T follicular helper cell (primary cell): ENCODE data around the gene EZR.

Experiments used
- DNase-seq: peaks from one replicate; pipeline ENCODE4 v3.0.0-alpha.2; 2020; ENCODE audit warnings: low read depth

EZR gene

DNA sequence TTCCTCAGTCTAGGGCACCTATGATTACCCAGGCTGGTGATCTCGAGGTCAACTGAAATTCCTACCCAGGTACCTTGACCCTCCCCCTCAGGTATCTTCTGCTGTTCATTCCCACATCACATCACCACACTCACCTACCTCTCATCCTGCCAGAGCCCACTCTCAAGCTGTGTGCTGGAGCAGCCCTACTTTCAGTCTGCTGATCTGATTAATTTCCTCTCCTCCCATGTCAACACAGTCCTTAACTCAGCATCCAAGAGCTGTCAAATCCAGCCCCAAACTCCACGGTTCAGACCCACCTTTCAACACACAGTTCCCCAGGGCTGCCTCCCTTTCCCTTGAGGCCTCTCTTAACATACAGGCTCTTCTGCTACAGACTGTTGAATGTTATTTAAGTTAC lies 42.4 kb downstream of the EZR start:
- no peak for DNase-seq

DNA sequence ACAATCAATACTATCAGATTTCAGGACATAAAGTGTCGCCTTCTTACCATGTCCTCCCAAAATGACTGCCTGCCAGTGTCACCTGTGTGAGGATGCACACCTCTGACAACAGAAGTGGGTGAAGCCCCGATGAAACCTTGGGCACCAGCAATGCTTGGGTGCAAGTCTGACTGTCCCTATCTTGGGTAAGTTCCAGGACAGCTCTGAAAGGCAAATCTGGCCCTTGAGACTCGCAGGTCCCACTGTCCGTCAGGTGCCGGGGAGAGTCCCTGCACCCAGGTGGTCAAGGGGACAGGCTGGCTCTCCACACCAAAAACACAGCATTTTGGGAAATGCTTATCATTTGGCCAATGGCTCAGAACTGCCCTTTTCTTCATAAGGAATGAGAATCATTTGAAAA lies 43.3 kb downstream of the EZR start:
- DNase-seq: no peak

DNA sequence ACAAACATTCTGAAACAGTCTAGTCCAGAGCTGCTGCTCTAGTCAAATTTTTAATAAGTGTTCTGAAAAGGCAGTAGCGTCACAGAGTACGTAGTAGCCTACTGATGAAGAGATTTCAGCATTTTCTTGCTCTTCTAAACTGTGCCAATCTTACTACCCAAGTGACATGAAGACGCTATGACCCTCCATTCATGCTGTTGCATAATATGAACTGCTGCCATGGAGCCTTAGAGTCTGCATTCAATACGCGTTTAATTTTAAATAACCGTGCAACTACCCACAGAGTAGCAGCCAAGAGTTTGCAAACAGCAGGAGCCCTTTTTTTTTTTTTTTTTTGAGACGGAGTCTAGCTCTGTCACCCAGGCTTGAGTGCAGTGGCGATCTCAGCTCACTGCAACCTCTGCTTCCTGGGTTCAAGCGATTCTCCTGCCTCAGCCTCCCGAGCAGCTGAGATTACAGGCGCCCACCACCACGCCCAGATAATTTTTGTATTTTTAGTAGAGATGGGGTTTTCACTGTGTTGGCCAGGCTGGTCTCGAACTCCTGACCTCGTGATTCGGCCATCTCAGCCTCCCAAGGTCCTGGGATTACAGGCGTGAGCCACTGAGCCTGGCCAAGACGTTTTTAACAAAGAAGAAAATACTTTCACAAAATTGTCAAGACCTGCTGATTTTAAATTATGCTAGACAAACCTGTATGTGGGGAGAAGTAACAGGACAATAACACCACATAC lies 44.3 kb downstream of the EZR start:
- DNase-seq: no peak

DNA sequence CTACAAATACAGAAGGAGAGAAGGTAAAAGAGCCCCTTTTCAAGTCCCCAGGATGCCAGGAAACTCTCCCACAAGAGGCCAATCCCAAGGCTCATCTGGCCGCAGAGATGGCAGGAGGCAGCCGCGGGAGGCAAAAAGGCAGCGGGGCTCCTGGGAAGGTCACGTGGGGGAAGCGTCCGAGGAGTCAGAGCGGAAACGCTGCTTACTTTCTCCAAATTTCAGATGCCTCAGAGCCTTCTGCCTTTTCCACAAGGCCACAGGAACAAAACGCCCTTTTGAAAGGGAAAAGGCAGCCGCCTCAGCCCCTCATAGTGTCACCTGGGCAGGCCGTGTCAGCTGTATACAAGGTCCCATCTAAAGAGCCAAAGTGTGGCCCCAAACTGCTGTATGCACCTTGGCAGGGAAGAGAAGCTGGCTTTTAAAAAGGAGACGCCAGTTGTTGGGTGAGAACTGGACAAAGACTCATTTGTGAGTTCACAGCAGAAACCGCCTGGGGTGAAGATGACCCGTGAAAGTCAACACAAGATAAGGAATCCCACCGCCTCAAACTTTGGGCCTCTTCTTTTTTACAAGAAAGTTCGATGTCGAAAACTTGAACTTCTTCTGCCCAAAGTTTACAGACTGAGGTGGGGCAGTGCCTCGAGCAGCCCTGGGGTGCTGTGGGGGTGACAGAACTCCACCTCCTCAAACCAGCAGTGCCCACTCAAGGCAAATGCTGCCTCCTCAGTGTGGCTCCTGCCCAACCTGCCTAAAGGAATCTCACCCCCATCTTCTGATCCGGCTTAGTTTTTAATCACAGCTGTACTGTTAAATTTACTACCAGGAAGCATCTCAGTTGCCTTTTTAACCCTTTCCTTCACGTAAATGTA lies 45.4 kb downstream of the EZR start:
- no peak for DNase-seq

DNA sequence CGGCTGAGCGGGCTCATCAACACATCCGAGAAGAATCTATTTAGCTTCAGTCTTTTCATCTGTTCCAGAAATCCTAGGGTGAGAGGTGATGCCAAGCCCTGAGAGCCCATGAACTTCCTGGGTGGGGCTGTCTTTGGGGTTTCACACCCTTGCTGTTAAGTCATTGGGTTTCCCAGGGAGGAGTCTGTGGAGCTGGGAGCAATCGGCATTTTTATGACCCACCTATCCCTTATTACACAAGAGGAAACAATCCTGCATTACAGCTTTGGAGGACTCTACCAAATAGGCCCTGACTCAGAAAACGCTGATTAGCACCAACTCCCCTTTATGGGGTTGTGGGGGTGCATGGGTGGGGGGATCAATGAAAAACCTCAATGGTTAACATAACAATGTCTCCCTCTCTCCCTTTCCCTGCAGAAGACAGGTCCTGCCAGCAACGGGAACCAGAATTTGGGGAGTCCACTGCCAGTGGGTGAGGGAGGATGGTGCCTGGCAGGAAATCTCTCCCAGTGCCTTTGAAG lies 46.3 kb downstream of the EZR start:
- no peak for DNase-seq

DNA sequence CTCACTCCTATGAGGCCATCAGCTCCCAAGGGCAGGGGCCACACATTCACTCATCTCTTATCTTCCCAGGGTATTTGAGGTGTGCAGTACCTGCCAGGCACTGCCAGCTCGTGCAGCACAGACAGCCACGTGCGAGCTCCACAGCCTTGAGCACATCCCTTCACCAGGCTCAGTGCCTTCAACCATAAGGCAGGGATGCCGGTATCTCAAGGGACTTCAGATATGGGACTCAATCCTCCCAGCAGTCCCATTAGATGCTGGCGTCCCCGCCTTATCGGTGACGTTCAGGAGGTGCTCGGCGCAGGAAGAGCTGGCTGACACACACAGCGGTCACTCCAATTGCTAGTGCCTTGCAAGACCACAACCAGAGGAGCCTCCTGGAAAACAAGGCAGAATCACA lies 47.0 kb downstream of the EZR start:
- no peak for DNase-seq

DNA sequence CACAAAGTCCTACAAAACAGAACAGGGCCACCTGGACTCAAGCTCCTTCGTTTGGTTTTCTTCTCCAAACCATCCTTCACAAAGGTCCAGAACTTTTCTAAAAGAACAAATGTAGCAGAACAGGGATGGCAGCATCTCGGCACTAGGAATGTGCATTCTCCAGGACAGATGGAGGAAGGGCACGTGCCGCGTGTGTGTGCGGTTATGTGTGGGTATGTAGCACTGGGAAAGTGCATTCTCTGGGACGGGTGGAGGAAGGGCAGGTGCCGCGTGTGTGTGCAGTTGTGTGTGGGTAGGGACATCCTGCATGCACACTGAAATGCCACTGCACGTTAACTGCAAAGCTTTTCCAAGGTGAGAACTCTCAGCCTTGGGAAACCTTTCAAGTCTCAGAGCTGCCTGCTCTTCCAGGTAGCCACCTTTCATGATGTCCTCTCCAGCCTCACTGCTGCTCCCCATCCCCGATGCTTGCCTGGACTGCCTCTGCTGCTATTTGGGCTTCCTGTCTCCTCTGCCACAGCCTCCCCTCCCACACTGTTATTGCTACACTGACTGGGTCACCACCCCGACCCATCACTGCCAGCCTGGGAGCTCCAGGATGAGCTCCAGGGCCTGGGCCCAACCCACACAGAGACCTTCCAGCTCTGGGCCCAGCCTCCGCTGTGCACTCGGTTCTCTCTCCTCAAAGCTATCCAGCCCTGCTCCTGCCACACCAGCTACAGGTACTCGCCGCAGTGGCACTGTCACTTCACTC lies 47.6 kb downstream of the EZR start:
- no peak for DNase-seq

DNA sequence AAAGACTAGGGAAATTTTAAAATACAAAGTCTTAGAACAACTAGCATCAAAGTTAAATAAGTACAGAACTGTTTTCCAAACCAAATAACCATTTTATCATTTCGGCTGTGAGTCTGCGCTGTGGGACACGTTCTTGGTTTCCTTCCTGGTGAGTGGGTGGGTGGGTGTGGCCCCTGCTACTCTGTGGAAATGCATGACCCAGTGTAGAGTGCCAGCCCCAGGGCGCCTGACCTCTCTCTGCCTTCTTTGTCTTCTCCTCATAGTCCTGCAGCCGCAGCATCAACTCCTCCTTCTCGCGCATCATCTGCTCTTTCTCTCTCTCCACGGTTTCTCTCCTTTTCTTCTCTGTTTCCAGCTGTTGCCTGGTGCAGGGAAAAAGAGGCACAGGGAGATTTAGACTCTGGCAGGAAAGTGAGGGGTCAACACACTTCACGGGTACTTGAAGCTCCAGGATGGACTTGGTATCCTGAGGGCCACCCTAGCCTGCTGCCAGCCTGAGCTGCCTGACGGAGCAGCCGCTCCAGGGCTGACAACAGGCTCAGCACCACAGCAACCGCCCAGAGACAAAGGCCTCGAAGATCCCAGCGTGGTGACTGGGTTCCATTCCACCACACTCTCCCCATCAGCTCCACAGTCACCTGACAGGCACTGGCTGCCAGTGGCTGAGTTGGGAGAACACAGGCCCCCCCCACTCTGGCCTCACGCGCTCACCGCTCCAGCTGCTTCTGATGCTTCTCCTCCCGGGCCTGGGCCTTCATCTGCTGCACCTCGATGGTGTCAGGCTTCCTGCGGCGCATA lies 48.4 kb downstream of the EZR start:
- DNase-seq: no peak

DNA sequence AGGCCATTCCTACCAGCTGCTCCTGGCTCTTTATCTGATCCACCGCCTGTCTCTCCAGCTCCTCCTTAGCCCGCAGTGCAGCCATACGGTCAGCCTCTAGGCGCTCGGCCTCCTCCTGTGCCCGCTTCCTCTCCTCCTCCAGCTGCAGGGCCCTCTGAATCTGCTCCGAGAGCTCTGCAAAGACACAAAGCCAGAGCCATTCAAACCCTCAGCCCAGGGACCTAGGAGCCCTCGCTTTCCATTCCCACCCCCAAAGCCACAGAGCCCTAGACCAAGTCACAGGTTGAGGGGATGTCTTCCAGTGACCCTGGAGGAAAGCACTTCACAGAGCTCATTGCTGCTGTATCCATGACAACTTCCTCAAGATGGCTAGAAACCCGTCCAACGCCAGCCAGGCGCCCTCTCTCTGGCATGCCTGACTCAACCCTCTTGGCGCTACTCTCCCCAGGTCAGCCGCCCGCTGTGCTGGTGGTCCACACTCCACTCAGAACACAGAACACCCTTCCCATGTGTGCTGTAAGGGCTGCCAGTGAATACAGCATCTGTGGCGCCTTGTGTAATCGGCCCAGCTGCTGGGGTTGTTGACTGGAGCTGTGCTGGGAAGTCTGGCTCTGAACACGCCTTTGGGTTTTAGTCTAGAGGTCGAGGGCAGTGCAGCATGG lies 49.3 kb downstream of the EZR start:
- DNase-seq: no peak

DNA sequence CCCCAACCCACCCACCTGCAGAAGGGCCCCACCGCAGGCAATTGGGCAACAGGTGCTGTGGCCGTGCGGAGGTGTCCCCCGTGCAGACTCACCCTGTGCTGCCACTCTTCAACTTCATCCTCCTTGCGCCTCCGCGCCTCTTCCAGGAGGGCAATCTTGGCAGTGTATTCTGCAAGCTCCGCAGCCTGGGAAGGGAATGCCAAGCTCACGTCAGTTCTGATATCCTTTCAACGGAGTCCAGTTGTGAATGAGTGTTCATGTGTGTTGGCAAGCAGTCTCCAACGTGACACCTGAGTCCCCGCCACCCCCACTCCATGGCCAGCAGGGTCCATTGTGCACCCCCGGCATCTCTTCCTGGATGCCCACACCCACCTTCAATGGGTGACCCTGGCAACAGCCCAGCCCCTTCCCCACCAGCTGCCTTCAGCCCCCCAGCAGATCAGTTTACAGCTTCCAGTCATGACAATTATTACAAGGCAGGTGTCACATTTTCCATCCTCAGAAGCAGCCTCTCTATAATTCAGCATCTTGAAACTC lies 49.9 kb downstream of the EZR start:
- DNase-seq: no peak

DNA sequence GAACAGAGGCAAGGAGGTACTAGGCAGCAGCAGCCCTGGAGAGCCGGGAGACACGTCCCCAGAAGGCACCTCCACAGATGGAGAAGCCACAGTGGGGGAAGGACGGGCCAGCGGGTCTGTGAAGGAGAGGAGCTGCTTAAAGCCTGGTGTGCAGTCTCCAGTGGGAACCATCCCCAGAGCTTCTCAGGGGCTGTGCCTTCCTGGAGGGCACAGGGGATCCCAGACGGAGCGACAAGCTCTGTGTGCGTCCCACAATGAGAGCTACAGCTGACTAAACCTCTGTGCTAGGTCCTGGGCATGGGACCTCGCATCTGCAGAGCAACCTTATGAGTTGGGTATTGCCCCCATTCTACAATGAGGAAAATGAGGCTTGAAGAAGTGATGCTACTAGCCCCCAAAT lies 50.7 kb downstream of the EZR start:
- DNase-seq: no peak

DNA sequence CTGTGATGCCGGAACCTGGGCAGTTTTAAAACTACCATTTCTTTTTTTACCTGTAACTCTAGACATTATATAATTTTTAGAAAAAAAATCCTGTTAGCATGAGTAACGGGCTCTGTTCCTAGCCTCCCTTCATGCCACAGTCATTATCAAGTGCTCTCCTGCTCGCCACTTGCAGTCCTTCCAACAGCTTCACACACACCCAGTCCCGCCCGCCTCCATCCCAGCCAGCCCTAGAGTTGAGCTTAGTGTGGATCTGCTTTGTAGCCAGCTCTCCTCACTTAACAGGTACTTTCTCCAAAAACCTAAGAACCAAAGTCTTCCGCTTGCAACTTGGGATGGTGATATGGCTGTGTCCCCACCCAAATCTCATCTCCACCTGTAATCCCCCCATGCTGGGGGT lies 51.5 kb downstream of the EZR start:
- no peak for DNase-seq

DNA sequence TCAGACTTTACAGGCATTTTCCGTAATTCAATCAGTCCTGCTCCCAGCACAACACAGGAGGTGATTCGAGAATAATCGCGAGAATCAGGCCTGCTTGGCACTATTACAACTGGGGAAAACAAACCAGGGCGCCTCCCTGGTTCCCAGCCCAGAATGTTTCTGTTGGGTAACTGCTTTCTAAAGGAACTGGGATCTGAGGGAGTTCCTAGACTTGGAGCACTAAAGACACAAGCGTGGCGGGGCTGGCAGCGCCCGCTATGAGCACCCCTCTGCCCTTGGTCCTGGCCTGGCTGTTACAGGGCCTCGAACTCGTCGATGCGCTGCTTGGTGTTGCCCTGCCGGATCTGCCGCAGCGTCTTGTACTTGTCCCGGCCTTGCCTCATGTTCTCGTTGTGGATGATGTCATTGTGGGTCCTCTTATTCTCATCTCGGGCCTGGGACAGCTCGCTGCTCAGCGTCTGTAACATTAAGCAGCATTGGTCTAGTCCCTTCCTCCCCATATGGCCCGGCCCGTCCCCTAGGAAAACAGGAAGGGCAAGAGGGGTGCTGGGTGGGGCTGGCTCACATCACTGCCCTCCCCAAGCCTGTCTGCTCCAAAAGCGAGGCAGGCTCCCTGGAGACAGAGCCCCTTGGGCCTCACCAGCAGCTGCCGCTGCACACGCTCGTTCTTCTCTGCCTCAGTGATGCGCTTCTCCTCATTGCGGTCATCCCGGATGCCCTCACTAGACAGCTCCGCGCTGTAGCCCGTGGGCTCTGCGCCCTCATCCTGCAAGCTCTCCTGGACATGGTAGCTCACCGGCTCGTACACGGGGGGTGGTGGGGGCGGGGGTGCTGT lies 52.3 kb downstream of the EZR start:
- DNase-seq: no peak

DNA sequence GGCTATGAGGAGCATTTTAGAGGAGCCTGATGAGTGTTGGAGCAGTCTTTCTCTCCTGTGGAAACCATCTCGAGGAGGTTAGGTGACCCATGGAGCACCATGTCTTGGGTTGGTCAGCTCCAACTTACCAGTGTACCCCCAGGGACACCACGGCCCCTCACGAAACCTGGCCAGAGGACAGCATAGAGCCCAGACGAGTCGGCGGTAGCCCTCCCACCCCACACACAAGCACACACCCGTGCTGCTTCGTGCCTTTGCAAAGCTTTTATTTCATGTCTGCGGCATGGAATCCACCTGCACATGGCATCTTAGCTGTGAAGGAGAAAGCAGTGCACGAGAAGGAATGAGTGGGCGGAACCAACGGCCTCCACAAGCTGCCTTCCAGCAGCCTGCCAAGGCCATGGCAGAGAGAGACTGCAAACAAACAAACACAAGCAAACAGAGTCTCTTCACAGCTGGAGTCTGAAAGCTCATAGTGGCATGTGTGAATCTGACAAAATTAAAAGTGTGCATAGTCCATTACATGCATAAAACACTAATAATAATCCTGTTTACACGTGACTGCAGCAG lies 53.6 kb downstream of the EZR start:
- no peak for DNase-seq

DNA sequence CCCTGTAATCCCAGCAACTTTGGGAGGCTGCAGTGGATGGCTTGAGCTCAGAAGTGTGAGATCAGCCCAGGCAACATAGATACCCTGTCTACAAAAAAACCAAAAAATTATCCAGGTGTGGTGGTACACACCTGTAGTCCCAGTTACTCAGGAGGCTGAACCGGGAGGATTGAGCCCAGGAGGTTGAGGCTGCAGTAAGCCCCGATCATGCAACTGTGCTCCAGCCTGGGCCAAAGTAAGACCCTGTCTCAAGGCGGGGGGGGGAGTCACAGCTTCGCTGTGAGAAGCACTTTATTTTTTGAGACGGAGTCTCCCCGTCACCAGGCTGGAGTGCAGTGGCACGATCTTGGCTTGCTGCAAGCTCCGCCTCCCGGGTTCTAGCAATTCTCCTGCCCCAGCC lies 54.2 kb downstream of the EZR start:
- DNase-seq: no peak

DNA sequence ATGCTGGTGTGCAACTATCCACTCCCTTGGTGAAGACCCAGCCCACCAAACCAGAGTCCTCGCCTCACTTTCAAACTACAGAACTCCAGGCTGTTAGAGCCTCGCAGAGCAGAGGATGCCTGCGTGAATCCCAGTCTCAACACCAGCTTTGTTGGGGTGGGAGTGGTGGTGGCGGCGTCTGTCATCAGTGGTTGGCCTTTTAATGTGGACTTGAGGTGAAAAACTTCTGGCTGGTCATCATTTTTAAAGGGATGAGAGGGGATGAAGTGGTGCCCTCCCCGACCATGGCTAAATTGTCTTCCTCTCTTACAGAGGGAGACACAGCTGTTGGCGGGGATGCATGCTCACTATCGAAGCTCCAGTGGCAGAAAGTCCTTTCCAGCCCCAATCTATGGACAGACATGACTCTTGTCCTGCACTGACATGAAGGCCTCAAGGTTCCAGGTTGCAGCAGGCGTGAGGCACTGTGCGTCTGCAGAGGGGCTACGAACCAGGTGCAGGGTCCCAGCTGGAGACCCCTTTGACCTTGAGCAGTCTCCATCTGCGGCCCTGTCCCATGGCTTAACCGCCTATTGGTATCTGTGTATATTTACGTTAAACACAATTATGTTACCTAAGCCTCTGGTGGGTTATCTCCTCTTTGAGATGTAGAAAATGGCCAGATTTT lies 54.9 kb downstream of the EZR start:
- DNase-seq: no peak

DNA sequence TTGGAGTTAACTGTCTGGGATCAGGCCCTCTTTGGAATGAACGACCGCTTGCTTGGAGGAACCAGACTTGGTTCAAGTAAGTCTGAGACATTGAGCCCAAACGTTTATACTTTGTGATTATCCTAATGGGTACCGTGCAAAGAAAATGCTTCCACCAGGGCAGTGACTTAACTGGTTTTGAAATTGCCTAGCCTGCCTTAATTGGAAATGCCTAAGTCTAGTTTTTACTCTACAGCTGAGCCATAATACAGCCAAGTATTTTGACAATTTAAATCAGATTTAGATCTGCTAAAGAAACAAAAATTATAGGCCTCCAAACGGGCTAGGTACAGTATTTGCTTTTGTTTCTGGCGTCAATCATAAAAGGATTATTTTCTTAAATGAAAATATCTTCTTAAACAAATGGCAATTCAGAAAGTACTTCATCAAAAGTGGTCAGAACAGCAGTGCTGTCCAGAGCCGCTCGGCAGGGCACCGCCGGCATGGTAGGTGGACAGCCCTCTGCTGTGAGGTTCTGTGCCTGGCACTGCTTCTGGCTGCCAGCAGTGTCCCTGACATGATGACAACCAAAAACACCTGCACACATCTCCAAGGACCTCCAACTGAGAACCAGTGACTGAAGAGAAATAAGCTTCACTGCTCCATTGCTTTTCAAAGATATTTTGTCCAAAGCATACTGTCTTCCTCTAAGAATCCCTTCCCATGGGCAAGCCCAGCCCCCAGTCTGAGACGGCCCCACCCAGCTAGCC lies 55.6 kb downstream of the EZR start:
- DNase-seq: no peak

DNA sequence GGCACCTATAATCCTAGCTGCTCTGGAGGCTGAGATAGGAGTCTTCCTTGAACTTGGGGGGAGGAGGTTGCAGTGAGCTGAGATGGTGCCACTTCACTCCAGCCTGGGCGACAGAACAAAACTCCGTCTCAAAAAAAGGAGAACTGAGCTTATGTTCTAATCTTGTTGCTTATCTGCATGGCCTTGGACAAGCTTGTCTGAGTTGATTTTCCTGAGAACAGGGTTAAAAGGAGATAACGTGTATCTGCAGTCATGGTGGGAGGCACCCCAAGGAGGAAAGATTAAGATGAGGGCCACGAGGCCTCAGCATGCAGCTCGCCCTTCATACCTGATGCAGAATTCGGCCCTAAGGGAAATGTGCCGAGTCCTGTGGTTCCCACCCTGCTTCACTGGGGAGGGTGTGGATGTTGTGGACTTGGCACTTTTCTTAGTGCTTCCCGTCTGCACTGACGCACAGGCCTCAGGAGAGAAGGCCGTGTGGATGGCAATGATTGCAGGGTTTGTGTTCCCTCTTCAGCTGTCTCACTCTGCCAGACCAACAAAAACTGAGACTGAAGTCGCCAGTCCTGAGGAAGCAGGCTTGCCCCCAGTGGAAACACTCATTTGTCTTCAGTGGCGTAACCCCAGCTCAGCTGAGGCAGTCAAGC lies 56.3 kb downstream of the EZR start:
- DNase-seq: no peak
